Activated CD4-positive, alpha-beta T cell treated with anti-CD3 and anti-CD28 coated beads, Interleukin-2, amount 50 U/mL, for 1 hour (primary cell): ENCODE measurements around the gene GRN.

Experiments used
- DNase-seq: peaks from one replicate; pipeline ENCODE4 v3.0.0-alpha.2; 2020

The GRN gene

DNA sequence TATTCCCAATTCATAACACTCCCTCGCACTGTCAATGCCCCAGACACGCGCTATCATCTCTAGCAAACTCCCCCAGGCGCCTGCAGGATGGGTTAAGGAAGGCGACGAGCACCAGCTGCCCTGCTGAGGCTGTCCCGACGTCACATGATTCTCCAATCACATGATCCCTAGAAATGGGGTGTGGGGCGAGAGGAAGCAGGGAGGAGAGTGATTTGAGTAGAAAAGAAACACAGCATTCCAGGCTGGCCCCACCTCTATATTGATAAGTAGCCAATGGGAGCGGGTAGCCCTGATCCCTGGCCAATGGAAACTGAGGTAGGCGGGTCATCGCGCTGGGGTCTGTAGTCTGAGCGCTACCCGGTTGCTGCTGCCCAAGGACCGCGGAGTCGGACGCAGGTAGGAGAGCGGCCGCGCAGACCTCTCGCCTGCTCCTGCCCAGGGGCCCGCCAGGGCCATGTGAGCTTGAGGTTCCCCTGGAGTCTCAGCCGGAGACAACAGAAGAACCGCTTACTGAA is at the start of gene GRN:
Gene GRN (plus strand): TSS at position 364 of the 515 bp plus-strand sequence. CDS start 3,863 bp downstream, outside the sequence.
- peak; percentile 80 for DNase-seq

- DNase-seq, result no peak
Measured at GRCh38 chr17:44297975-44298374, 47.1 kb upstream of the GRN start.

DNA sequence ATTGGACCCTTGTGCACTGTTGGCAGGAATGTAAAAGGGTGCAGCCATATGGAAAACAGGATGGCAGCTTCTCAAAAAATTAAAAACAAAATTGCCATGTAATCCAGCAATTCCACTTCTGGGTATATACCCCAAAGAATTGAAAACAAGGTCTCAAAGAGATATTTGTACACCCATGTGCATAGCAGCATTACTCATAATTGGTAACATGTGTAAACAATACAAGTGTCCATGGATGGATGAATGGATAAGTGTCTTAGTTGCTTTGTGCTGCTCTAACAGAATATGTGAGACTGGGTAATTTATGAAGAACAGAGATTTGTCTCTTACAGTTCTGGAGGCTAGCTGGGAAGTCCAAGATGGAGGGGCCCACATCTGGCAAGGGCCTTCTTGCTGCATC is 40.5 kb upstream of the GRN start:
- no peak for DNase-seq

GRCh38 chr17:44307387-44308186 is 37.5 kb upstream of the GRN start:
- DNase-seq, result no peak

DNA sequence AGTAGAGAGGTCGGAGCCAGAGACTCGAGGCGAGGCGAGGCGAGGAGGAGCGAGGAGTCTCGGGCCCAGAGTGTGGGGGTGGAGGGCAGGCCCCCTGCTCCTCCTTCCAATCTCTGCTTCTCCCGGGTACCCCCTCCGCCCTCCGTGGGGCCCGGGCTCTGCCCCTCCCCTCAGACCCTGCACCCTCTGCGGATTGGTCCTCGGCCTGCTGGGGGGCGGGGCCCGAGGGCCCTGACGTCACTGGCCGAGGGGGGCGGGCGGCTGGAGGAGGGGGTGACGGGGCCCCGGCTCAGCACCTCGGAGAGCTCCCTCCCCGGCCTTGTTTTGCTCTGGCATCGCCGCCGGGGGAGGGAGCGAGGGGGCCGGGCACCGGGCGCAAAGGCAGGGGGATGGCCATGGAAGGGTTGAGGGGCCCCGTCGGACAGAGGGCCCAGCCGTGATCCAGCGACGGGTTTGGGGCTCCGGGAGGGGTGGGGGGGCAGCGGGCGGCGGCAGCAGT is 36.7 kb upstream of the GRN start, which contains the start of gene RUNDC3A:
Gene RUNDC3A (plus strand): TSS at position 282 of the 499 bp plus-strand sequence. CDS start 232 bp downstream, outside the sequence.
- peak; percentile 89 for DNase-seq

- no peak for DNase-seq
Measured at GRCh38 chr17:44308865-44309264, 36.2 kb upstream of the GRN start.

- no peak for DNase-seq
Measured at GRCh38 chr17:44309472-44309871, 35.6 kb upstream of the GRN start.

GRCh38 chr17:44310188-44310587 is 34.9 kb upstream of the GRN start:
- no peak for DNase-seq

- no peak for DNase-seq
Measured at GRCh38 chr17:44310609-44311376, 34.3 kb upstream of the GRN start.

GRCh38 chr17:44311562-44312181 is 33.4 kb upstream of the GRN start:
- no peak for DNase-seq

DNA sequence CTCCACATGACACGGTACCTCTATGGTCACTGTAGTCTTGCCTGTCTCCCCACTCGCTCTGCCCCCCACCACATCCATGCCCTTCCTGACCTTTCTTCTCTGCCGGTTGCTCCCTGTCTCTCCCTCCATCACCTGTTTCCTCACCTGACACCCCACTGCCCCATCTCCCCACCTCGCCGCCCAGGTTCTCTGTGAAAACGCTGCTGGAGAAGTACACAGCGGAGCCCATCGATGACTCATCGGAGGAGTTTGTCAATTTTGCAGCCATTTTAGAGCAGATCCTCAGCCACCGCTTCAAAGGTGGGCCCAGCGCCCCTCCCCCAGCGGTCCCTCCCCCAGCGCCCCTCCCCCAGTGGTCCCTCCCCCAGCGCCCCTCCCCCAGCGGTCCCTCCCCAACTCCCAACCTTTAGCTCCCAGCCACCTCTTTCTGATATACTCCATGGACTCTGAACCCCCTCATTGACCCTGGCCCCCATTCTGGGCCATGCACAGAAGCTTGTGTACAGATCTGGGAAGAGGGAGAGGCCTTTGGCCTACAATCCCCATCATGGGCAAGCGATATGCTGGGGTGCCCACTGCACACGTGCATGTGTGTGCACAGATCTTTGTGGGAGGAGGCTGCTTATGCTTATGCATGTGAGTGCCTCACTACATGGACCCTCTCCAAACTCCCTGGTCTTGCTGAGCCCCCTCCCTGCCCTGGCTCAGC is 32.6 kb upstream of the GRN start:
- DNase-seq, result no peak

- no peak for DNase-seq
Measured at GRCh38 chr17:44314031-44314430, 31.1 kb upstream of the GRN start.

DNA sequence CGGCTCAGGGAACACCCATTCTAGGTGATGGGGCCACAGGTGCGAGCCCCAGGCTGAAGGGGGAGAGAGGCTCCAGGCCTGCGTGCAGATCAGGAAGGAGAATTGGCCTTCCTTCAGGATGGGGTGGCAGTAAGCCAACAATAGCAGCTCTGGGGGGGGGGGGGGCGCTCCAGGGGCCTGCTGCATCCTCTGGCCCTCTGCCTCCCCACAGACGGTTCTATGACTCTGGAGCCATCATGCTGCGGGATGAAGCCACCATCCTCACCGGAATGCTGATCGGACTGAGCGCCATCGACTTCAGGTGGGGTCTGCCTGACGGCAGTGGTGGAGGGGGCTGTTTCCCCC is 30.6 kb upstream of the GRN start:
- DNase-seq, result no peak

- DNase-seq, result peak; percentile 25
Measured at GRCh38 chr17:44314869-44315661, 30.0 kb upstream of the GRN start.

- no peak for DNase-seq
Measured at GRCh38 chr17:44315760-44316731, 29.1 kb upstream of the GRN start.

DNA sequence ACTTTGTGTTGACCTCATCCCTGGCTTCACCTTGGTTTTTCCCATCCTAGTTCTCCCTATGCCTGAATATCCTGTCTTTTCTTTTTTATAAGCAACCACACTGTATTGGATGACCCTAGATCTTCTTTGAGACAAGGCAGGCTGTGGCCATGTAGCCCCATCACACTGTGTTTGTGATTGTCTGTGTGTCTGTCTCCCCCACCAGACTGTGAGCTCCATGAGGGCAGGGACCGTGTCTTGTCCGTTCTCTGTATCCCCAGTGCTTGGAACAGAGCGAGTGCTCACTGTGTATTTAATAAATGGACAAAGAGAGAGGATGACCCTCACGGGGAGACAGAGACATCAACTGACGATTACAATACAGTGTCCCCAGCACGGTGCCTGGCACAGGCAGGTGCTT is 27.6 kb upstream of the GRN start:
- no peak for DNase-seq

DNA sequence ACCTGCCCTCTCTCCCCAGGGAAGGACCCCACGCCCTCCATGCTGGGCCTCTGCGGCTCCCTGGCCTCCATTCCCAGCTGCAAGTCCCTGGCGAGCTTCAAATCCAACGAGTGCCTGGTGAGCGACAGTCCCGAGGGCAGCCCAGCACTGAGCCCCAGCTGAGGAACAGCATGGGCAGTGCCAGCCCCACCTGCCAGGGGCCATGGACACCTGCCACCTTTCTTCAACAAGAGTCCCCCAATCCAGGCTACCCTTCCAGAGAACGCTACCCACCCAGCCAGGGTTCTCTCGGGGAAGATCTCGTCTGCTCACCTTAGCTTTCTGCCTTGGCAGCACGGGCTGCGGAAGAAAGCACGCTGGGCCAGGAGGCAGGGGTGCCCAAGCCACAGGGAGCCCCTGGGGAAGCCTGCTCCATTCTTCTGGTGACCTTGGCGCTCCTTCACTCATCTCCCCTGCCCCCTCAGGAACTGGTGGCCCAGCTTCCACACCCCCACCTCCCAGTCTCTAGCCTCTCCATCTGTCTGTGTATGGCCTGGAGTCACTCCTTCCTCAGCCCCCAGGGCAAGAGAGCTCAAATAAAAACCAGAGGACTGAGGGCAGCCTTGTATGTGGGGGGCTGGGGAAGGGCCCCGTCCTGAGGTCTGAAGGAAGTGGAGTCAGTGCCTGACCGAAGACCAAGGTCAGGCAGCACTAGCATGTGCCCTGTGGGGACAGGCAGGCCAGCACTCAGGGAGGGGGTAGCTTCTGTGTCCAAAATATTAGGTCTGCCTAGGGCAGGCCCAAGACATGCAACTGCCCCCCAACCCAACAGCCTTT is 26.8 kb upstream of the GRN start:
- DNase-seq, result no peak

GRCh38 chr17:44320066-44320465 is 25.0 kb upstream of the GRN start:
- DNase-seq, result no peak
